Prostate gland (tissue), 2 donors: ENCODE data around the gene TSPYL4. TPM values are rescaled to one million over a fixed set of nuclear protein-coding genes. Genes with fewer than 3 reads are reported as not detected.

Source experiments
- DNase-seq: peaks from one replicate; pipeline ENCODE4 v3.0.0-alpha.2; 2019; ENCODE audit warnings: low spot score
- H3K27ac ChIP-seq, 2 donors: fragments of 200-600 bp; sonication (generic); 2 replicates each; pipeline ENCODE4 v1.5.1; 2017 to 2019
- H3K27me3 ChIP-seq: fragments of 200-600 bp; sonication (generic); replicated peaks from 2 replicates; pipeline ENCODE4 v1.5.1; 2019; ENCODE audit not compliant: insufficient read depth
- H3K36me3 ChIP-seq, 2 donors: fragments of 200-600 bp; sonication (generic); 1 replicate in 1 of 2; 2 replicates in 1 of 2; pipeline versions ENCODE4 v1.5.1 to v1.8.1; 2017 to 2019
- H3K4me1 ChIP-seq: fragments of 200-600 bp; sonication (generic); replicated peaks from 2 replicates; pipeline ENCODE4 v1.5.1; 2019
- H3K4me3 ChIP-seq, 2 donors: fragments of 200-600 bp; sonication (generic); 2 replicates each; pipeline ENCODE4 v1.5.1; 2017 to 2019
- H3K9me3 ChIP-seq: fragments of 200-600 bp; sonication (generic); 2 replicates; pipeline ENCODE4 v1.5.1; 2017
- CTCF ChIP-seq, 4 experiments: fragments of 200-600 bp in 2 of 4; fragments of 450-650 bp in 2 of 4; sonication (generic) in 2 of 4; IDR thresholded peaks; 1 replicate in 3 of 4; 2 replicates in 1 of 4; pipeline ENCODE4 v1.5.1; 2016 to 2019; ENCODE audit warnings: antibody characterized with exemption in 4 of 4, mild to moderate bottlenecking in 2 of 4, moderate library complexity in 2 of 4
- POLR2A ChIP-seq: fragments of 450-650 bp; IDR thresholded peaks from one replicate; pipeline ENCODE4 v1.6.1; 2016; ENCODE audit warnings: antibody characterized with exemption, mild to moderate bottlenecking
- POLR2AphosphoS5 ChIP-seq: sonication (generic); formaldehyde crosslinking; IDR thresholded peaks from one replicate; pipeline ENCODE4 v1.6.1; 2017; ENCODE audit warnings: antibody characterized with exemption
- WGBS: methylation state at CpG from one replicate; pipeline ENCODE4 v1.1.5; 2018; 5-methylcytosine and 5-hydroxymethylcytosine counted together
- intact Hi-C: fragments of 100-400 bp; cut with DNase I; formaldehyde crosslinking; loops from one replicate; pipeline ENCODE4 v1.14.2; 2022
- total RNA-seq, 2 donors: library from RNA; depleted of rRNA; stranded (reverse); fragments of >200 nt; gene quantifications; one replicate each; pipeline ENCODE4 v1.1.0, GENCODE V29; 2016

TSPYL4 gene
- total RNA-seq, 2 donors from 2014 or later = 26.0 to 33.7 TPM

GRCh38 chr6:116215414-116215813 lies 38.5 kb downstream of the TSPYL4 start:
- H3K4me3 ChIP-seq = no peak overlapping the region
- H3K27ac ChIP-seq = no peak overlapping the region
- DNase-seq = no peak
- intact Hi-C loops = no loop called here
- no peak for TF ChIP-seq CTCF (IDR thresholded peaks at IDR 0.05)
- no peak for TF ChIP-seq POLR2AphosphoS5
- TF ChIP-seq POLR2A = no peak
- no peaks in the 10 kb centered on the region for H3K27me3 ChIP-seq
- 93% methylated on average over 5 of the region's 5 CpGs for WGBS
- H3K4me1 ChIP-seq = peaks cover 4% of the 10 kb centered on the region
- no peaks in the 10 kb centered on the region for H3K36me3 ChIP-seq
- no peaks in the 10 kb centered on the region for H3K9me3 ChIP-seq

GRCh38 chr6:116214681-116215080 lies 39.2 kb downstream of the TSPYL4 start:
- TF ChIP-seq POLR2AphosphoS5 (no peak), POLR2A (no peak), CTCF (IDR thresholded peaks at IDR 0.05) (no peak)
- H3K4me1 ChIP-seq = peaks cover 4% of the 10 kb centered on the region
- H3K9me3 ChIP-seq = no peaks in the 10 kb centered on the region
- WGBS = 68% methylated on average over 1 of the region's 1 CpG
- DNase-seq = no peak
- no peaks in the 10 kb centered on the region for H3K36me3 ChIP-seq
- no peak overlapping the region for H3K4me3 ChIP-seq
- H3K27ac ChIP-seq = no peak overlapping the region
- H3K27me3 ChIP-seq = no peaks in the 10 kb centered on the region
- intact Hi-C loops = no loop called here

- H3K4me1 ChIP-seq = peaks cover 4% of the 10 kb centered on the region
- no peak overlapping the region for H3K4me3 ChIP-seq
- H3K27me3 ChIP-seq = no peaks in the 10 kb centered on the region
- no peaks in the 10 kb centered on the region for H3K36me3 ChIP-seq
- H3K27ac ChIP-seq = no peak overlapping the region
- WGBS = 49% methylated on average over 3 of the region's 3 CpGs
- DNase-seq = peak; percentile 35
- intact Hi-C loops = no loop called here
- TF ChIP-seq POLR2A (no peak), POLR2AphosphoS5 (no peak), CTCF (IDR thresholded peaks at IDR 0.05) (no peak)
- no peaks in the 10 kb centered on the region for H3K9me3 ChIP-seq
Observed at GRCh38 chr6:116210750-116211425, 43.0 kb downstream of the TSPYL4 start.

GRCh38 chr6:116210316-116210715 lies 43.6 kb downstream of the TSPYL4 start:
- no peaks in the 10 kb centered on the region for H3K27me3 ChIP-seq
- no peaks in the 10 kb centered on the region for H3K36me3 ChIP-seq
- H3K4me3 ChIP-seq = no peak overlapping the region
- no peak for DNase-seq
- 92% methylated on average over 5 of the region's 5 CpGs for WGBS
- TF ChIP-seq CTCF (IDR thresholded peaks at IDR 0.05) (no peak), POLR2A (no peak)
- H3K9me3 ChIP-seq = no peaks in the 10 kb centered on the region
- intact Hi-C loops = no loop called here
- H3K4me1 ChIP-seq = peaks cover 4% of the 10 kb centered on the region
- no peak overlapping the region for H3K27ac ChIP-seq

GRCh38 chr6:116208056-116208785 lies 45.7 kb downstream of the TSPYL4 start:
- no peaks in the 10 kb centered on the region for H3K9me3 ChIP-seq
- no peaks in the 10 kb centered on the region for H3K36me3 ChIP-seq
- intact Hi-C loops = no loop called here
- H3K27me3 ChIP-seq = no peaks in the 10 kb centered on the region
- H3K27ac ChIP-seq = no peak overlapping the region
- no peak for DNase-seq
- 73% methylated on average over 4 of the region's 4 CpGs for WGBS
- TF ChIP-seq POLR2AphosphoS5 = no peak
- no peak for TF ChIP-seq CTCF (IDR thresholded peaks at IDR 0.05)
- TF ChIP-seq POLR2A = no peak
- H3K4me1 ChIP-seq = peaks cover 4% of the 10 kb centered on the region
- H3K4me3 ChIP-seq = no peak overlapping the region
